Neural progenitor cell (in vitro differentiated cells): ENCODE data around the gene MT1M.

Experiments used
- CTCF ChIP-seq: fragments of 200-600 bp; sonication (generic); IDR thresholded peaks from 2 replicates; pipeline ENCODE4 v1.5.1; 2017; ENCODE audit warnings: antibody characterized with exemption, mild to moderate bottlenecking
- EZH2 ChIP-seq: fragments of 200-600 bp; sonication (generic); IDR thresholded peaks from 2 replicates; pipeline ENCODE4 v1.6.1; 2017; ENCODE audit warnings: antibody characterized with exemption, mild to moderate bottlenecking, moderate library complexity

- TF ChIP-seq CTCF (no peak), EZH2 (no peak)
Measured at GRCh38 chr16:56681939-56682702, 49.7 kb downstream of the MT1M start, which contains the start of gene MT1X.
